GM23338 (cell line): ENCODE results near the gene CCDC146. TPM values are rescaled to one million over a fixed set of nuclear protein-coding genes. Genes with fewer than 3 reads are reported as not detected.
A peak's percentile ranks its signal among the peaks of the same experiment; 100 is the strongest.

Experiments
- ATAC-seq: fragments of 200-7000 bp; cut with Tn5 transposase; 3 replicates; pipeline ENCODE4 v1.9.1; 2020
- DNase-seq: peaks from one replicate; pipeline ENCODE4 v3.0.0-alpha.2; 2015; ENCODE audit warnings: low spot score
- H2AFZ ChIP-seq: fragments of 200-600 bp; sonication (generic); 2 replicates; pipeline ENCODE4 v1.8.0; 2016; ENCODE audit warnings: antibody characterized with exemption, mild to moderate bottlenecking, moderate library complexity
- H3F3A ChIP-seq: fragments of 200-600 bp; sonication (generic); replicated peaks from 2 replicates; pipeline ENCODE4 v1.8.0; 2017; ENCODE audit warnings: antibody characterized with exemption, mixed run types, low read depth
- H3K27ac ChIP-seq: fragments of 200-600 bp; sonication (generic); 2 replicates; pipeline ENCODE4 v1.6.1; 2016; ENCODE audit warnings: low read depth
- H3K27me3 ChIP-seq: fragments of 200-600 bp; sonication (generic); 2 replicates; pipeline ENCODE4 v1.8.0; 2016; ENCODE audit warnings: mild to moderate bottlenecking, mixed run types, moderate library complexity; ENCODE audit not compliant: insufficient read depth
- H3K36me3 ChIP-seq: fragments of 200-600 bp; sonication (generic); 2 replicates; pipeline ENCODE4 v1.8.0; 2016; ENCODE audit warnings: mild to moderate bottlenecking; ENCODE audit not compliant: insufficient read depth
- H3K4me1 ChIP-seq: fragments of 200-600 bp; sonication (generic); 2 replicates; pipeline ENCODE4 v1.8.0; 2016; ENCODE audit warnings: mild to moderate bottlenecking, moderate library complexity; ENCODE audit not compliant: insufficient read depth
- H3K4me2 ChIP-seq: fragments of 200-600 bp; sonication (generic); 2 replicates; pipeline ENCODE4 v1.7.1; 2017; ENCODE audit warnings: mixed run types
- H3K4me3 ChIP-seq: fragments of 200-600 bp; sonication (generic); 2 replicates; pipeline ENCODE4 v1.6.1; 2016; ENCODE audit warnings: mixed run types
- H3K79me2 ChIP-seq: fragments of 200-600 bp; sonication (generic); replicated peaks from 2 replicates; pipeline ENCODE4 v1.8.0; 2017; ENCODE audit warnings: mild to moderate bottlenecking; ENCODE audit not compliant: insufficient read depth
- H3K9me2 ChIP-seq: fragments of 200-600 bp; sonication (generic); 2 replicates; pipeline ENCODE4 v1.8.0; 2017; ENCODE audit not compliant: insufficient read depth
- H4K20me1 ChIP-seq: fragments of 200-600 bp; sonication (generic); replicated peaks from 2 replicates; pipeline ENCODE4 v1.8.0; 2017; ENCODE audit warnings: mild to moderate bottlenecking; ENCODE audit not compliant: insufficient read depth
- H3K27ac Mint-ChIP-seq: 2 replicates; pipeline ENCODE4 v1.8.0; 2020; ENCODE audit warnings: inconsistent platforms, mild to moderate bottlenecking, moderate library complexity, mixed read lengths
- H3K27me3 Mint-ChIP-seq: 3 replicates; pipeline ENCODE4 v1.8.0; 2022; ENCODE audit warnings: low read depth, mild to moderate bottlenecking, moderate library complexity, mixed read lengths, inconsistent platforms; ENCODE audit not compliant: insufficient read depth, poor library complexity
- H3K36me3 Mint-ChIP-seq: 3 replicates; pipeline ENCODE4 v1.8.0; 2021; ENCODE audit warnings: low read depth, mild to moderate bottlenecking, inconsistent platforms, moderate library complexity, mixed read lengths
- H3K4me1 Mint-ChIP-seq: 3 replicates; pipeline ENCODE4 v1.8.0; 2020; ENCODE audit warnings: mild to moderate bottlenecking, inconsistent platforms, mixed read lengths
- H3K4me3 Mint-ChIP-seq: 3 replicates; pipeline ENCODE4 v1.8.0; 2021; ENCODE audit warnings: moderate library complexity, mild to moderate bottlenecking, inconsistent platforms, mixed read lengths
- H3K9me3 Mint-ChIP-seq: 3 replicates; pipeline ENCODE4 v1.8.0; 2020; ENCODE audit warnings: moderate library complexity, mild to moderate bottlenecking, inconsistent platforms, mixed read lengths
- CREB1 ChIP-seq: fragments of 250-450 bp; sonication (Bioruptor Pico); IDR thresholded peaks from 2 replicates; pipeline ENCODE4 v1.5.0; 2020; ENCODE audit warnings: low read depth, mild to moderate bottlenecking, moderate library complexity
- CTCF ChIP-seq, 2 experiments: fragments of 200-600 bp in 1 of 2; sonication (generic) in 1 of 2; conservative IDR thresholded peaks; 2 replicates each; pipeline versions ENCODE4 v1.5.1 to v1.6.1; 2016 to 2017; ENCODE audit warnings: antibody characterized with exemption in 2 of 2, low read depth in 2 of 2, mild to moderate bottlenecking in 2 of 2, moderate library complexity in 1 of 2
- EZH2 ChIP-seq: fragments of 200-600 bp; sonication (generic); IDR thresholded peaks from one replicate; pipeline ENCODE4 v1.8.0; 2017; ENCODE audit warnings: antibody characterized with exemption, mild to moderate bottlenecking, low read depth; ENCODE audit not compliant: unreplicated experiment
- EZH2phosphoT487 ChIP-seq: fragments of 200-600 bp; sonication (generic); IDR thresholded peaks from one replicate; pipeline ENCODE4 v1.8.1; 2018; ENCODE audit warnings: antibody characterized with exemption; ENCODE audit not compliant: unreplicated experiment
- JUNB ChIP-seq: IDR thresholded peaks from one replicate; pipeline ENCODE4 v1.6.1; 2016; ENCODE audit warnings: antibody characterized with exemption; ENCODE audit not compliant: unreplicated experiment
- POLR2AphosphoS5 ChIP-seq: IDR thresholded peaks from 2 replicates; pipeline ENCODE4 v1.6.1; 2016; ENCODE audit warnings: antibody characterized with exemption, low read depth
- REST ChIP-seq: IDR thresholded peaks from one replicate; pipeline ENCODE4 v1.6.1; 2018; ENCODE audit warnings: antibody characterized with exemption; ENCODE audit not compliant: unreplicated experiment
- STAT1 ChIP-seq: IDR thresholded peaks from one replicate; pipeline ENCODE4 v1.6.1; 2016; ENCODE audit warnings: antibody characterized with exemption; ENCODE audit not compliant: unreplicated experiment
- ZNF114 ChIP-seq: fragments of 250-450 bp; sonication (Bioruptor Pico); IDR thresholded peaks from 2 replicates; pipeline ENCODE4 v1.5.0; 2020; ENCODE audit warnings: mild to moderate bottlenecking, moderate library complexity
- ZNF331 ChIP-seq: fragments of 250-450 bp; sonication (Bioruptor Pico); IDR thresholded peaks from 2 replicates; pipeline ENCODE4 v1.5.0; 2020; ENCODE audit warnings: low read depth, mild to moderate bottlenecking, moderate library complexity
- polyA plus RNA-seq: library from polyadenylated mRNA; unstranded; fragments of >200 nt; fragmentation: Nextera tagmentation; extraction: Ambion mirVana; gene quantifications from 2 replicates; pipeline ENCODE4 v1.2.1, GENCODE V29; 2016
- total RNA-seq: library from RNA; depleted of rRNA; stranded (reverse); fragments of >200 nt; shearing (Covaris generic); gene quantifications from 2 replicates; pipeline ENCODE4 v1.2.3, GENCODE V29; 2014
- TF ChIP-seq, protein P1 (sequence below): IDR thresholded peaks from 2 replicates; pipeline ENCODE4 v1.6.1; 2016; ENCODE audit warnings: antibody characterized with exemption

Gene CCDC146
- total and polyA plus RNA-seq, 2 experiments from 2014 or later = 0.35 to 0.74 TPM

GRCh38 chr7:77327932-77328628 is 205.7 kb downstream of the CCDC146 start:
- no peak overlapping the region for H3K27ac ChIP-seq
- H3K4me2 ChIP-seq = no peak overlapping the region
- no peaks in the 10 kb centered on the region for H3F3A ChIP-seq
- H4K20me1 ChIP-seq = no peaks in the 10 kb centered on the region
- no peaks in the 10 kb centered on the region for H3K27me3 ChIP-seq
- ATAC-seq (no peak; the same call in 2 of the 3 replicates), DNase-seq (no peak)
- no peaks in the 10 kb centered on the region for H3K9me2 ChIP-seq
- H3K9me3 Mint-ChIP-seq = no peaks in the 10 kb centered on the region
- no peak overlapping the region for H3K4me3 Mint-ChIP-seq
- peaks cover 6% of the 10 kb centered on the region for H3K27me3 Mint-ChIP-seq
- no peaks in the 10 kb centered on the region for H3K36me3 ChIP-seq
- H3K27ac Mint-ChIP-seq = no peak overlapping the region
- peaks cover 13% of the 10 kb centered on the region for H3K4me1 Mint-ChIP-seq
- H3K4me1 ChIP-seq = no peaks in the 10 kb centered on the region
- no peaks in the 10 kb centered on the region for H3K36me3 Mint-ChIP-seq
- H3K79me2 ChIP-seq = no peaks in the 10 kb centered on the region
- no peak overlapping the region for H3K4me3 ChIP-seq
- peak overlapping the region; percentile 16; the same call in 1 of the 2 replicates for H2AFZ ChIP-seq
- TF ChIP-seq ZNF331 = no peak
- TF ChIP-seq REST = no peak
- TF ChIP-seq ZNF114 = no peak
- no peak for TF ChIP-seq CTCF (conservative IDR thresholded peaks at IDR 0.05; ENCODE audit: low read depth in 2 of 2)

DNA sequence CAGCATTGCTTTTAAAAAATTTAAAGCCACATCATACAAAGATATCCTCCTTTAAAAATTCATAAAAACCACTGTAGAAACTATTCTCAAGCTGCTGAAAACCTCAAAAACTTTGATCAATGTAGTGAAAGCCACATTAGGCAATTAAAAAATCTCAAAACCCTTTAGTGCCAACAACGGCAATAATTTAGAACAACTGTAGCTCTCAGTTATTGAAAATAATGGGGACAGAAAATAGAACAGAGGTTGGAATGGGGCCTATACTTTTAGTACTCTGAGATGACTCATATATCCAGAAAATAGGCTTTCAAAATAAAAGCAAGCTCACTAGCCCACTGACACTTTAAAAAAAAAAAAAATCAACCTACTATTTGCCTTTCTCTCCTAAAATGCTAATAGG is 206.3 kb downstream of the CCDC146 start:
- Histone ChIP-seq H3K27ac (no peak overlapping the region), H3K4me3 (no peak overlapping the region), H3K27me3 (no peaks in the 10 kb centered on the region), H4K20me1 (no peaks in the 10 kb centered on the region), H3K4me1 (no peaks in the 10 kb centered on the region), H3K79me2 (no peaks in the 10 kb centered on the region), H3K4me2 (no peak overlapping the region), H2AFZ (no peak overlapping the region), H3K36me3 (no peaks in the 10 kb centered on the region), H3K9me2 (no peaks in the 10 kb centered on the region), H3F3A (no peaks in the 10 kb centered on the region)
- TF ChIP-seq ZNF114 = no peak
- TF ChIP-seq REST = no peak
- TF ChIP-seq POLR2AphosphoS5 = no peak
- TF ChIP-seq CREB1 (CRISPR knock-in tag) = no peak
- no peak for TF ChIP-seq EZH2
- no peak for TF ChIP-seq JUNB
- TF ChIP-seq CTCF (conservative IDR thresholded peaks at IDR 0.05; ENCODE audit: low read depth in 2 of 2) = no peak
- no peak for TF ChIP-seq ZNF331
- TF ChIP-seq STAT1 = no peak
- TF ChIP-seq, protein P1, sequence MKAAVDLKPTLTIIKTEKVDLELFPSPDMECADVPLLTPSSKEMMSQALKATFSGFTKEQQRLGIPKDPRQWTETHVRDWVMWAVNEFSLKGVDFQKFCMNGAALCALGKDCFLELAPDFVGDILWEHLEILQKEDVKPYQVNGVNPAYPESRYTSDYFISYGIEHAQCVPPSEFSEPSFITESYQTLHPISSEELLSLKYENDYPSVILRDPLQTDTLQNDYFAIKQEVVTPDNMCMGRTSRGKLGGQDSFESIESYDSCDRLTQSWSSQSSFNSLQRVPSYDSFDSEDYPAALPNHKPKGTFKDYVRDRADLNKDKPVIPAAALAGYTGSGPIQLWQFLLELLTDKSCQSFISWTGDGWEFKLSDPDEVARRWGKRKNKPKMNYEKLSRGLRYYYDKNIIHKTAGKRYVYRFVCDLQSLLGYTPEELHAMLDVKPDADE = no peak
- no peak for TF ChIP-seq EZH2phosphoT487
- Mint-ChIP-seq H3K36me3 (no peaks in the 10 kb centered on the region), H3K4me3 (no peak overlapping the region), H3K27me3 (peaks cover 6% of the 10 kb centered on the region), H3K4me1 (peaks cover 13% of the 10 kb centered on the region), H3K27ac (no peak overlapping the region), H3K9me3 (no peaks in the 10 kb centered on the region)
- DNase-seq = no peak
- no peak for ATAC-seq
